ENCODE results near the gene TMEM213.

The TMEM213 gene

GRCh38 chr7:138852469-138852868 lies 54.7 kb downstream of the TMEM213 start:
- no peak for TF ChIP-seq CTCF (conservative IDR thresholded peaks at IDR 0.05; ENCODE audit: low read depth, low read length)
- no peak for DNase-seq (ENCODE audit: low read depth)
- H3K4me3 ChIP-seq (ENCODE audit: low read length): no peak overlapping the region

DNA sequence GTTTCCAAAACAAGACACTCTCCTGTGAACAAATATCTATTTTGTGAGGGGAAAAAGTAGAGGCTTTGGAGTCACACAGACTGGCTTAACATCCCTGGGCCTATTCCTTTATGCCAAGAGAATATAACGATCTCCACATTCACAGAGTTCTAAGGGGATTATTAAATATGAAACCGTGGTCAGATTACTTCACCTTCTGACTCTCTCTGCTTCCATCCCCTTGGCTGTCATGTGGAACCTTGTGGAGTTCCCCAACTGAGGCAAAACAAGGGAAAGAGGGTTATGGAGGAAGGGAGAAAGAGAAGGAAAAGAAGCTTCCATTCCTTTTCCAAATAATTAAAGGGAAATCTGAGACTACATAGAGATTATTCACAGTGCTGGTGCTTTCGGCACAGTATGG lies 55.7 kb downstream of the TMEM213 start:
- DNase-seq (ENCODE audit: low read depth): no peak
- no peak for TF ChIP-seq CTCF (conservative IDR thresholded peaks at IDR 0.05; ENCODE audit: low read depth, low read length)

DNA sequence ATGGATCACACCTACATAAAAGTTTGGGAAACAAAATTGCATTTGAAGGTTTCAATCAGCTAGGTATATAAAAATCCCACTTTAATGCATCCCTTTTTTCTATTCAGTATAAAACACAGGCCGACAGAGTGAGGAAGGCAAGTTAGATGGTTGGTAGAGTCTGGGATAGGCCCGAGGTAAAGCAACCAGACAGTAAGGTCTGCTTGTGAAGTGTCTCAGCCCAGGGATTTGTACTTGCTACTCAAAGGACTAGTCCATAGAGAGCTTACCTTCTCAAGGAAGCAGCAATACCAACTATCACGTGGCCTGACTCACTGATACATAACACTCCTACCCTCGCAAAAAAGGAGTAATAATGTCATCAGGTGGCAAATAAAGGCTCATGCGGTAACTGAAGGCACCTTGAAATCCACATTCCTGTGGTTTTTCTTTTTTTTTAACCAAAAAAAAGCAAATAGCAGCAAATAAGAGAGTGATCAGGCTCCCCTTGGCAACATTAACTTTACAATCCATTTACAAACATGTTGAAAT lies 56.4 kb downstream of the TMEM213 start:
- DNase-seq (ENCODE audit: low read depth): peak; percentile 39
- no peak for TF ChIP-seq CTCF (conservative IDR thresholded peaks at IDR 0.05; ENCODE audit: low read depth, low read length)
- H3K4me3 ChIP-seq (ENCODE audit: low read length): no peak overlapping the region

More for the DNA sequence above, 55.7 kb downstream of the TMEM213 start:
- H3K4me3 ChIP-seq (ENCODE audit: low read length): no peak overlapping the region

- no peak for DNase-seq (ENCODE audit: low read depth)
- no peak overlapping the region for H3K4me3 ChIP-seq (ENCODE audit: low read length)
- TF ChIP-seq CTCF (conservative IDR thresholded peaks at IDR 0.05; ENCODE audit: low read depth, low read length): no peak
Observed at GRCh38 chr7:138857728-138858127, 59.9 kb downstream of the TMEM213 start.

GRCh38 chr7:138861051-138861450 lies 63.3 kb downstream of the TMEM213 start:
- no peak overlapping the region for H3K4me3 ChIP-seq (ENCODE audit: low read length)
- TF ChIP-seq CTCF (conservative IDR thresholded peaks at IDR 0.05; ENCODE audit: low read depth, low read length): no peak
- DNase-seq (ENCODE audit: low read depth): no peak

GRCh38 chr7:138863931-138864330 lies 66.1 kb downstream of the TMEM213 start:
- H3K4me3 ChIP-seq (ENCODE audit: low read length): no peak overlapping the region
- TF ChIP-seq CTCF (conservative IDR thresholded peaks at IDR 0.05; ENCODE audit: low read depth, low read length): no peak
- DNase-seq (ENCODE audit: low read depth): no peak

DNA sequence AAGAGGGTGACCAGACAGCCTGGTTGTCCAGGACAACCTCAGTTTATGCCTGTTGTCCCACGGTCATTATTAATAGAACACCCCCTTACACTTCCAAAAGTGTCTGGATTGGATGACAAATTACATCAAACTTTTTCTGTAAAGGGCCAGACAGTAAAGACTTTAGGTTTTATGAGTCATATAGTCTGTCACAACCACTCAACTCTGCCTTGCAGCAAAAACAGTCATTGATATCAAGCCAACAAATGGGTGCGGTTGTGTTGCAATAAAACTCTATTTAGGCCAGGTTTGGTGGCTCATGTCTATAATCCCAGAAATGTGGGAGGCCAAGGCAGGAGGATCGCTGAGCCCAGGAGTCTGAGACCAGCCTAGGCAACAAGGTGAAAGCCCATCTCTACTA lies 66.9 kb downstream of the TMEM213 start:
- peak; percentile 83 for DNase-seq (ENCODE audit: low read depth)
- H3K4me3 ChIP-seq (ENCODE audit: low read length): no peak overlapping the region
- TF ChIP-seq CTCF (conservative IDR thresholded peaks at IDR 0.05; ENCODE audit: low read depth, low read length): no peak

Data from retinal pigment epithelial cell (primary cell).